Activated effector memory CD4-positive, alpha-beta T cell treated with anti-CD3 and anti-CD28 coated beads, Interleukin-2, amount 50 U/mL, for 16 hours (primary cell): ENCODE measurements around the gene MEGF11.
"Not testable (repeated sequence)": the region's sequence is repeated elsewhere in the genome, so short reads cannot be mapped to it uniquely, and the experiment has no call there.

Source experiments
- DNase-seq: peaks from one replicate; pipeline ENCODE4 v3.0.0-alpha.2; 2020

Gene MEGF11

GRCh38 chr15:65869126-65869953 is 384.2 kb downstream of the MEGF11 start, which contains the start of gene RAB11A:
Gene RAB11A, plus strand, starts transcription at chr15:65869491. Its CDS starts 95 bp downstream, at chr15:65869586.
- peak; percentile 98 for DNase-seq

DNA sequence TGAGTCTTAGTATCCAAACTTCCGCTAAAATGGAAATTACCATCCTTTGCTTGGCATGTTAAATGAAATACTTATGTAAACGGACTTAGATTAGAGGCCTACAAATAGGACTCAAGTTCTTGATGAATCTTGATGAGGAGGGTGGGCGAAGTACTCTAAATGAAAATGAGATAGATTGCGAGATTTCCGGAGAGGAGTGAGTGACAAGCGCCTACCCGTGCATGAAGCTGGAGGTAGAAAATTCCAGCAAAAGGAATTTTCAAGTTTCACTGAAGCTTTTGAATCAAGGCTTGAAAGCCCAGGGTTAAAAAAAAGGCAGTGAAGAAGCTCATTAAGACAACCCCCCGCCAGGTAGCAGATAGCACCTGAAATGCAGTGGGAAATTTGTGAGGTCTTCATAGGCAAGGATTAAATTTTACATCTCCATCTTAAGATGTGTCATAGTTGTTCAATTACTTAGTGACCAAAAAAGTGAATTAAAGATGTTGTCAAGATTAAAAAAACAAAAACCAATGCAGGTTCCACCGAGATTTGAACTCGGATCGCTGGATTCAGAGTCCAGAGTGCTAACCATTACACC is 384.9 kb downstream of the MEGF11 start:
- no peak for DNase-seq

DNA sequence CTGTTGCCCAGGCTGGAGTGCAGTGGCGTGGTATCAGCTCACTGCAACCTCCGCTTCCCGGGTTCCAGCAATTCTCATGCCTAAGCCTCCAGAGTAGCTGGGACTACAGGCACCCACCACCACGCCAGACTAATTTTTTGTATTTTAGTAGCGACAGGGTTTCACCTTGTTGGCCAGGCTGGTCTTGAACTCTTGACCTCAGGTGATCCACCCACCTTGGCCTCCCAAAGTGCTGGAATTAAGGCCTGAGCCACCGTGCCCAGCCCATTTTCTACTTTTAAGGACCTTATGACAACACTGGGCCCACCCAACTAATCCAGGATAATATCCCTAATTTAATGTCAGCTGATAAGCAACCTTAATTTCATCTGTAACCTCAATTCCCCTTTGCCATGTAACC is 385.6 kb downstream of the MEGF11 start:
- not testable (repeated sequence) for DNase-seq

GRCh38 chr15:65867244-65867643 is 386.3 kb downstream of the MEGF11 start:
- no peak for DNase-seq

- DNase-seq, result no peak
Measured at GRCh38 chr15:65863106-65863505, 390.4 kb downstream of the MEGF11 start.

DNA sequence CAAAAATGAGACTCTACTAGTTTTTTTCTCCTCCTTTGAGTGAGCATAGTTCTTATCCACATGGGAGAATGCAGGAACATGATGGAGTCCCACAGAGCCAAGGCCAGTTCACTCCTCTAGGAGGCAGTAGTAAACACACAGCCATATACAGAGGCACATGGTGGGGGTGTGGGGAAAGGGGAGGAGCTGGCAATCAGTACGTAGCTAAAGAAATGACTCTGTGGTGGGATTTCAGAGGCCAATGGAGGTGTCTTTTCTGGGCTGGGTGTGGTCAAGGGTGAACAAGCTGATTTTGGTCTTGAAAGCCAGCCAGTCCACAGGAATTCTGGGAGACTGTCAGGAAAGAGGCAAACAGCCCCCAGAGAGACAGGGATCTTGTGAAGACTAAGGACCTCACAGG is 390.9 kb downstream of the MEGF11 start:
- DNase-seq, result peak; percentile 82

DNA sequence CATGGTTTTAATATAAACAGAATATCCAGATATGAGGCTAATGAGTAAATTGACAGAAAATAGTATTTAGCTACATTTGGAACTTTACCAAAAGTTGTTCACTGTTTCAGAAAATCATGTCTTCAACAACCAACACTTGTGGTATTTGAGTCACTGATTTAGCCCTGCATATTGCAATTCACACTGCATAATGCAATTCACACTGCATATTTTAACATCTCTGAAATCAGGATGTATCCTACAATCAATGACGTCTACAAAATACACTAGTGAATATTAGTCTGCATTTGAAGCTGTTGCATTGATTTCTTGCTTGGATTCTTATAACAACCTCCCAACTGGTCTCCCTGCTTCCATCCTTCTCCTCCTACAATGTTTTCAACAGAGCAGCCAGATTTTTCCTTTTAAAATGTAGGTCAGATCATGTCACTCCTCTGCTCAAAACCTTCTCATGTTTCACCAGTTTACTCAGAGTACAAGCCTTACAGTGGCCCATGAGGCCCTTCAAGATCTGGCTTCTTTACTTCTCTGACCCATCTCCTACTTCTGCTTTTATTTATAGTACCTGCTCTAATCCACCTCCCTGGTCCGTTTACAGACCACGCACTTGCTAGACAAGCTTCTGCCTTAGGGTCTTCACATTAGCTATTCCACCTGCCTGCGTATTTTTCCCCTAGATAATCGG is 395.7 kb downstream of the MEGF11 start:
- no peak for DNase-seq

DNA sequence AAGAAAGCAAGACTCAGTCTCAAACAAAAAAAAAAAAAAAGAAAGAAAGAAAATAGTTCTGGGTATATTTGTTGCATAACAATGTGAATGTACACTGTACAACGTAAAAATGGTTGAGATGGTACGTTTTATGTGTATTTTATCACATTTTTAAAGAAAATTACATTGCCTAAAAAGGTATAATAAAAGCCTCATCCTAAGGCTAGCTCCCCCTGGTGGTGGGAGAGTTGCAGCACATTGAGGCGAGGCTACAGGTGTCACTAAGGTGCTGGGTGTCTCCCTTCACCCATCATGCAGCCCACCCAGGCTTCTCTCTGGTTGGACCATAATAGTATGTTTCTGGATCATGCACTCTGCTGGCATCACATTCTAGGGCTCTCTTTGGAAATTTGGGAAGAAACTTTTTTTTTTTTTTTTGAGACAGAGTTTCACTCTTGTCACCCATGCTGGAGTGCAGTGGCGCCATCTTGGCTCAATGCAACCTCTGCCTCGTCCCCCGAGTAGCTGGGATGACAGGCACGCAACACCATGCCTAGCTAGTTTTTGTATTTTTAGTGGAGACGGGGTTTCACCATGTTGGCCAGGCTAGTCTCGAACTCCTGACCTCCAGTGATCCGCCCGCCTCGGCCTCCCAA is 396.6 kb downstream of the MEGF11 start:
- peak; percentile 92 for DNase-seq

DNA sequence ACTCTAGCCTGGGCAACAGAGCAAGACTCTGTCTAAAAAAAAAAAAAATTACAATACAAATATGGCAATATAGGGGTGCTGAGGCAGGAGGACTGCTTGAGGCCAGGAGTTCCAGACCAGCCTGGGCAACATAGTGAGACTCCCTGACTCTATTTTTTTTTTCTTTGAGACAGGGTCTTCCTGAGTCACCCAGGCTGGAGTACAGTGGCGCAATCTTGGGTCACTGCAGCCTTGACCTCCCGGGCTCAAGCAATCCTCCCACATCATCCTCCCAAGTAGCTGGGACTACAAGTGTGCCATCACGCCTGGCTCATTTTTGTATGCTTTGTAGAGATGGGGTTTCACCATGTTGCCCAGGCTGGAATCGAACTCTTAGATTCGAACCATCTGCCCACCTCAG is 401.6 kb downstream of the MEGF11 start:
- no peak for DNase-seq

GRCh38 chr15:65847989-65848388 is 405.6 kb downstream of the MEGF11 start:
- DNase-seq, result no peak

GRCh38 chr15:65845826-65846519 is 407.6 kb downstream of the MEGF11 start:
- no peak for DNase-seq
